ENCODE results near the gene DDX46.
"Not testable (repeated sequence)": the region's sequence is repeated elsewhere in the genome, so short reads cannot be mapped to it uniquely, and the experiment has no call there.

Gene DDX46, protein sequence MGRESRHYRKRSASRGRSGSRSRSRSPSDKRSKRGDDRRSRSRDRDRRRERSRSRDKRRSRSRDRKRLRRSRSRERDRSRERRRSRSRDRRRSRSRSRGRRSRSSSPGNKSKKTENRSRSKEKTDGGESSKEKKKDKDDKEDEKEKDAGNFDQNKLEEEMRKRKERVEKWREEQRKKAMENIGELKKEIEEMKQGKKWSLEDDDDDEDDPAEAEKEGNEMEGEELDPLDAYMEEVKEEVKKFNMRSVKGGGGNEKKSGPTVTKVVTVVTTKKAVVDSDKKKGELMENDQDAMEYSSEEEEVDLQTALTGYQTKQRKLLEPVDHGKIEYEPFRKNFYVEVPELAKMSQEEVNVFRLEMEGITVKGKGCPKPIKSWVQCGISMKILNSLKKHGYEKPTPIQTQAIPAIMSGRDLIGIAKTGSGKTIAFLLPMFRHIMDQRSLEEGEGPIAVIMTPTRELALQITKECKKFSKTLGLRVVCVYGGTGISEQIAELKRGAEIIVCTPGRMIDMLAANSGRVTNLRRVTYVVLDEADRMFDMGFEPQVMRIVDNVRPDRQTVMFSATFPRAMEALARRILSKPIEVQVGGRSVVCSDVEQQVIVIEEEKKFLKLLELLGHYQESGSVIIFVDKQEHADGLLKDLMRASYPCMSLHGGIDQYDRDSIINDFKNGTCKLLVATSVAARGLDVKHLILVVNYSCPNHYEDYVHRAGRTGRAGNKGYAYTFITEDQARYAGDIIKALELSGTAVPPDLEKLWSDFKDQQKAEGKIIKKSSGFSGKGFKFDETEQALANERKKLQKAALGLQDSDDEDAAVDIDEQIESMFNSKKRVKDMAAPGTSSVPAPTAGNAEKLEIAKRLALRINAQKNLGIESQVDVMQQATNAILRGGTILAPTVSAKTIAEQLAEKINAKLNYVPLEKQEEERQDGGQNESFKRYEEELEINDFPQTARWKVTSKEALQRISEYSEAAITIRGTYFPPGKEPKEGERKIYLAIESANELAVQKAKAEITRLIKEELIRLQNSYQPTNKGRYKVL

DNA sequence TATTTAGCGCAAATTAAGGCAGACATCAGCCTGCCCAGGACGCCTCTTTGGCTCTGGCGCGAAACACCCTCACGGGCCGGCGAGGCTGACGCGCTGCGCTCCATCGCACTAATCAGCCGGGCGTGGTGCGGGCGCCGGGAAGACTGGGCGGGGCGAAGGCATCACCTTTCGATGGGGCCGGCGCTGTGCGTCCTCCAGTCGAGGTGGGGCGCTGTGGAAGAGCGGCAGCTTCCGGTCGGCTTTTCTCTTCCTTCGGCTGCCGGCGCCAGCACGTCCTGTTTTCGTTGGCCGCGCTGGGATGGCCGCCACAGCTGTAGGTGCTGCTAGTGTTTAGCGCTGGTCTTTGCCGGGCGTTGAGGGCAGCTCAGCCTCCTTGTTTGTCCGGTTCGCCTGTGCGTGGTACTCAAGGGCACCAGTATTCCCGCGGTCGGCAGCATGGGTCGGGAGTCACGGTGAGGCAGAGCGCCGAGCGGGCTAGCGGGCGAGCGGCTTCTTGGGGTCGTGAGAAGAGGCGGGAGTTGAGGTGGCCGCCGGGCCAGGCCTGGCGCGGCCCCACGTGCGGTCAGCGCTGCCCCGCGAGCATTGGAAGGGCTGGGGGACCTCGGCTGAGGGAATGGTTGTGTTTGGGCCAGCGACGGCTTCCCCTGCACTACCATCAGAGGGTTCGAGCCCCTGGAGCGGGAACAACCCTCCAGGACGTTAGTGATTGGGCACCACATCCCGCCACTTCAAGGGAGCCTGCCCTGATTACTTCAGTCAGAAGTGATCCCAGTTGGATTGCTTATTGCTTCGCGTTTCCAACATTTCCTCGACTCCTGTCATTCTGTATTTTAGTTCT is at the start of gene DDX46:
Gene DDX46, plus strand, starts transcription at position 276 of the 838 bp plus-strand sequence. Its CDS starts 160 bp downstream, at position 436.
- DNase-seq: peak; percentile 59

DNA sequence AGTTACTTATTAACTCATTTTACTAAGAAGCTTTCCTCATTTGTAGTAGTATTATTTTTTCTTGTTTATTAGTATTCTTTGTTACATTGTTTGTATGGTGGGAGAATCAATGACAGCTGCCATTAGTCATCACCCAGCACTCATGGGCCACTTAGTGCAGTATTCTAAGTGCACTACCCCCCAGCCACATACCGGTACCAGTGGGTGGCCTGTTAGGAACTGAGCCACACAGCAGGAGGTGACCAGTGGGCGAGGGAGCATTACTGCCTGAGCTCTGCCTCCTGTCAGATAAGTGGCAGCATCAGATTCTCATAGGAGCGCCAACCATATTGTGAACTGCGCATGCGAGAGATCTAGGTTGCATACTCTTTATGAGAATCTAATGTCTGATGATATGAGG is 44.5 kb upstream of the DDX46 start:
- no peak for DNase-seq

DNA sequence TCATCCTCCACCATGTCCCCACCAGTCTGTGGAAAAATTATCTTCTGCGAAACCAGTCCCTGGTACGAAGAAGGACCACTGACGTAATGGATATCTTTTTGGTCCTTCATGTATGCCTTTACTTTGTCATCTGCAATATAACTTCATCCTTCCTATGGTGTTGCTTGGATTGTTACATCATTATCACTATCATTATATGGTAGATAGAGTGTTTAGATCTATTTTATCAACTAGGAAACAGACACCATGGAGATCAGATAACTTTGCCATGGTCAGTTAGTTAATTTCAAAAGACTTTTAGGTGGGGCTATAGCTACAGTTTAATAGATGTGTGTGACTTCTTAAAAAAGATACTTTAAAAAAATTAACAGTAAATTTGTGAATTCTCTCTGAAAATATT is 44.0 kb upstream of the DDX46 start:
- no peak for DNase-seq

DNA sequence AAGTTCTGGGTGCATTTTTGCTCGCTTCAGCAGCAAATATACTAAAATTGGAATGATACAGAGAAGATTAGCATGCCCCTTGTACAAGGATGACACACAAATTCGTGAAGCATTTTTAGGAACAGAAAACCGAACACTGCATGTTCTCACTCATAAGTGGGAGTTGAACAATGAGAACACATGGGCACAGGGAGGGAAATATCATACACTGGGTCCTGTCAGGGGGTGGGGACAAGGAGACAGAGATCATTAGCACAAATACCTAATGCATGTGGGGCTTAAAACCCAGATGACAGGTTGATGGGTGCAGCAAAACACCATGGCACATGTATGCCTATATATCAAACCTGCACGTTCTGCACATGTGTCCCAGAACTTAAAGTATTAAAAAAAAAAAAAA is 43.1 kb upstream of the DDX46 start:
- not testable (repeated sequence) for DNase-seq

DNA sequence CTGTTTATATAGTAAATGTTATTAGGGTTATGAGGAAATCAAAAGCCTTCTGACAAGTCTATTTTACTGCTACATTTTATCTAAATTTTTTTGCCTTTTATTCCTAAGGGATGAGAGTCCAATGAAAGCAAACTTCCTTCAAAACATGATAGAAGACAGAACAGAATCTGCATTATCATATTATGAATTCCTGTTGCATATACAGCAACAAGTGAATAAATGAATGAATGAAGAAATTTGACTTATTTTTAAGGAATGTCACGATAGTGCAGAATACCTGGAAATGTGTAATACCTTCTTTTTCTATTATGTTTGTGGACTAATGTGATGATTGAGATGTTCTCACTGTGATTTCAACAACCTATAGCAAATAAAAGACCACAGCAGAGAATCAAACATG is 33.7 kb upstream of the DDX46 start:
- no peak for DNase-seq

DNA sequence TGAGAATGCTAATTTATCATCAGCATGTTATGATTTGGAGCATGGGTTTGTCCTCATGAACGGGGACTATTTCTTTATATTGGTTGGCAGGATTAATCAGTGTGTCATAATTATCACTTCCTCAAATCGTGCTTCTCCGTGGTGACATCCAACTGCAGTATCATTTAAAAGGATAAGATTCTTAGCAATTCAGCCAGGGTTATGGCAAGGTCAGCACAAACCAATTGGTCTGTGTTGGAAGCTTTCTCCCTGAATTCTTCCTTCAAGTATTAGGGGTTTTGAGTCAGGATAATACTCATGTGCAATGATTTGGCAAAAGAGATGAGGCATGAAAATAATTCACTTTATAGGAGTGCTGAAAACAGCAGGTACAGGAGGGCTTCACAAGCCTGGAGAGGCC is 25.8 kb upstream of the DDX46 start:
- no peak for DNase-seq

DNA sequence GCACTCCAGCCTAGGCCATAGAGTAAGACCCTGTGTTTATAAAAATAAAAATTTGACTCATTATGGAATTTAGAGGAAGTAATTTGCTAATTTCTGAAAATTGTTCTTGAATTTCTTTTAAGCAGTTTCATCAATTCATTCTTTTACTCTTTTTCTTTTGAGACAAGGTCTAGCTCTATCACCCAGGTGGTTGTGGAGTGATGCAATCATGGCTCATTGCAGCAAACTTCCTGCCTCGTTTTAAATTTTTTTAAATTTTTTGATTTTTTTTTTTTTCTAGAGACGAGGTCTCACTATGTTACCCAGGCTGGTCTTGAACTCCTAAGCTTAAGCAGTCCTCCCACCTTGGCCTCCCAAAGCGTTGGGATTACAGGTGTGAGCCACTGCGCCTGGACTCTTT is 23.3 kb upstream of the DDX46 start:
- no peak for DNase-seq

DNA sequence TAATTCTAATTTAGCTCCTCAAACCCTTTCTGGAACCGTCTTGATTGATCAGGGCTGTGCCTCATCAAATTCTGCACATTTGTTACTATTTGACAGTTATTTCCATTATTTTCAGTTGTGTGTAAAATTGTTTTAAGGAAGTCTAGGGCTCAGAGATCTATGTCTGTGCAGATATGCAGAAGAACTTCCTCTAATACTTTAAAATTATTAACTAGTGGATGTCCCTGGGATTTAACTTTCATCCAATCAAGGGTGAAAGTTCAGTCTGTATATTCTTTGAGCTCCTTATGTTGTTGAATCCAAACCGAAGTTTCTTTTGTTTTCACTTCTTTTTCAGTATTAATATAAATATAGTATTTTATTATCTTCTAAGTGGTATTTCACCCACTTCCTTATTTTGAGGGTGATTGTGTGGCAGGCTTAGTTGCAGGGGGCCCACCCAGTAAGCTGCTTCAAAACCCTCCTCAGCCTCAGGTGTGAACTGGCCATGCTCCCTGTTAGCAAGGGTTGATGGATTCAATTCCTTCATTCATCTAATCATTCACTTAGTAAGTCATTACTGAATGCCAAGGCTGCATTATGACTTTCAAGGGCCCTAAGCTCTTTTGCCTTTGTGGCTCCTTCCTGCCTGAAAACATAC is 22.3 kb upstream of the DDX46 start:
- no peak for DNase-seq

DNA sequence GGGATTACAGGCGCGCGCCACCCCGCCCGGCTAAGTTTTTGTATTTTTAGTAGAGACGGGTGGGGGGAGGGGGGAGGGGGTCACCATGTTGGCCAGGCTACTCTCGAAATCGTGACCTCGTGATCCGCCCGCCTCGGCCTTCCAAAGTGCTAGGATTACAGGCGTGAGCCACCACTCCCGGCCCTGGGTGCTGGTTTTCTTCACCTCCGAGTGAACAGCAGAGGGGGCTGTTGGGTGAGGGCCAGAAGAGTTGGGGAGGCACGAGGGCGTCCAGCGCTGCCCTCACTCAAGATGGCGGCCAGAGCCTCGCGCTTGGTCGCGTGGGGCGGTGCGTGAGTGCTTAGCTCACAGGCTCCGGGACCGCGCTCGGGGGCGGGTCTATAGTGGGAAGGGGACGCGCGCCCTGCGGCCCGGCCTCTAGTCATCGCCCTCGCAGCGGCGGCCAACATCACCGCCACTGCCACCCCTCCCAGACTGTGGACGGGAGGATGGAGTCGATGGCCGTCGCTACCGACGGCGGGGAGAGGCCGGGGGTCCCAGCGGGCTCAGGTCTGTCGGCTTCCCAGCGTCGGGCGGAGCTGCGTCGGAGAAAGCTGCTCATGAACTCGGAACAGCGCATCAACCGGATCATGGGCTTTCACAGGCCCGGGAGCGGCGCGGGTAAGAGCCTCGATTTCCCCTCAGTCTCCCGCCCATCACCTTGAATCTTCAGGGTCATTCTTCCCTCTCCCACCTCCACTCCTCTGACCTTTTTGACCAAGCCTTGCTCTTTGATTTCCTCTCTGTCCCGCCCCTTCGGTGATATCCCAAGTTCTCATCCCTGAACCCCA is 20.2 kb upstream of the DDX46 start, which contains the start of gene CAMLG:
Gene CAMLG, plus strand, starts transcription at position 416 of the 830 bp plus-strand sequence. Its CDS starts 73 bp downstream, at position 489.
- DNase-seq: peak; percentile 76

DNA sequence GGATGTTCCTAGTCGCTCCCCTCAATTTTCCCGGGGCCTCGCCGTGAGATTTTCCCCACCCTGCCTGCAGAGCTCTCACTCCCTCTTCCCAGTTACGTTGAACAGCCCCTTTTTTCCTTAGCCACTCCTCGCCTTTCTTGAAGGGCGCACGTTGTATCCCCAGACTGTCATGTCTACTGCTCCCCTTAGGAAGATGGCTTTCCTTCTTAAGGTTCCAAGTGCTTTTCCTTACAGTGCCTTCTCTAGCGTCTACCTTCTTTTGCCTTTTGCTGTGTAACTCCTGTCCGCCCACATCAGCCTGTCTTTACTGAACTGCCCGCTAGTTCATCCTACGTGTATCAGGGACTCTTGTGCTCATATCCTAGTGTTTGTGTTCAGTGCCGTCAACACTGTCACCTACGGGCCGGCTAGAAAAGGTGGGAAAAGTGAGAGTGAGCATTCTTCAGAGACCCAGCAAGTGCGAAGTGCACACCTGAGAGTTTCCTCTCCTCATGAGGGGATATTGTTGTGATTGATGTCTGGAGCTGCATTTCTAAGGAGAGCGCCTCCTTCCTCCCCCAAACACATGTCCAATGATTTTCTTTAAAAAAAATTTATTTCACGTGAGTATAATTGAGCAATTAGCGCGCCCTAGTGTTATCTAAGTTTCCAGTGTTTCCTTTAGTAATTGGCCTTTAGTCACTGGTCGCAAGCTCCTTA is 19.5 kb upstream of the DDX46 start:
- peak; percentile 24 for DNase-seq

DNA sequence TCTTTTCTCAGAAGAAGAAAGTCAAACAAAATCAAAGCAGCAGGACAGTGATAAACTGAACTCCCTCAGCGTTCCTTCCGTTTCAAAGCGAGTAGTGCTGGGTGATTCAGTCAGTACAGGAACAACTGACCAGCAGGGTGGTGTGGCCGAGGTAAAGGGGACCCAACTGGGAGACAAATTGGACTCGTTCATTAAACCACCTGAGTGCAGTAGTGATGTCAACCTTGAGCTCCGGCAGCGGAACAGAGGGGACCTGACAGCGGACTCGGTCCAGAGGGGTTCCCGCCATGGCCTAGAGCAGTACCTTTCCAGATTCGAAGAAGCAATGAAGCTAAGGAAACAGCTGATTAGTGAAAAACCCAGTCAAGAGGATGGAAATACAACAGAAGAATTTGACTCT is 17.5 kb upstream of the DDX46 start:
- no peak for DNase-seq

DNA sequence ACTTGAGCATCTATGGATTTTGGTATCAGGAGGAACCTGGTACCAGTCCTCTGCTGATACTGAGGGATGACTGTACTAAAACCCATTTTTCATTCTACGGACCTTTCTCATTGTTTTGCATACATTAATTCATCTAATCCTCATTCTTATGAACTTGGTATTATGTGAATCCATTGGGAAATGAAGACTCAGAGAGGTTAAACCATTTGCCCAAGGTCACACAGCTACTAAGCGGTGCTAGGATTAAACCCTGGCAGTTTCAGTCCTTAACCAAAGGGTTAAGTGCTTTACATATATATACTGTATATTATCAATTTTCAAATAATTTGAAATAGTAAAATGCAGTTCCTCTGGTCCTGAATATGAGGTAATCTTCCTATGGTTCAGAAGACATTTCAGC is 16.4 kb upstream of the DDX46 start:
- no peak for DNase-seq

DNA sequence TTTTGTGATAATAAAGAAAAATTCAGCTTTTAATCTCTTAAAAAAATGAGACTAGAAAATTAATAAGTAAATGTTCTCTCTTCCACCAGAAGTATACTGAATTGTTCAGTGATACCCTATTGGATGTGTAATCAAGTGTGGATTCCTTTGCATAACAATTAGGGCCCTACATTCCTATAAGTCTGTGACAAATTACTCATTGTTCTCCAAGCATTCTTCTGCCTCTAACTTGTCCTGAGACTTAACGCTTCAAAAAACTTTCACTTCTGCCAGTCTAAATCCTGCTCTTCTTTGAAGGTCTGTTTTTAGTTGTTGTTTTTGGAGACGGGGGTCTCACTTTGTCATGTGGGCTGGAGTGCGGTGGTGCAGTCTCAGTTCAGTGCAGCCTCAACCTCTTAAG is 9.2 kb upstream of the DDX46 start:
- DNase-seq: no peak

DNA sequence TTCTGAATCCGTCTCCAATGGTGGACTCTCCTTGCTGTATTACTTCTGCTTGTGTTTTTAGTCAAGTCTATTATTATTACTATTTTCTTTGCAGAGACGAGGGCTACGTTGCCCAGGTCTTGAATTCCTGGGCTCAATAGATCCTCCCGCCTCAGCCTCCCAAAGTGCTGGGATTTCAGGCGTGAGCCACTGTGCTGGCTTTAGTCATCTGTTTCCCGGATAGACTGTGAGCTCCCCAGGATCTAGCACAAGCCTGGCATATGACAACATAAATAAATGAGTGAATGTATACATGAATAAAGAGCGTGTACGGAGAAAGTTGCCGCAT is 439 bp upstream of the DDX46 start:
- DNase-seq: no peak

DNA sequence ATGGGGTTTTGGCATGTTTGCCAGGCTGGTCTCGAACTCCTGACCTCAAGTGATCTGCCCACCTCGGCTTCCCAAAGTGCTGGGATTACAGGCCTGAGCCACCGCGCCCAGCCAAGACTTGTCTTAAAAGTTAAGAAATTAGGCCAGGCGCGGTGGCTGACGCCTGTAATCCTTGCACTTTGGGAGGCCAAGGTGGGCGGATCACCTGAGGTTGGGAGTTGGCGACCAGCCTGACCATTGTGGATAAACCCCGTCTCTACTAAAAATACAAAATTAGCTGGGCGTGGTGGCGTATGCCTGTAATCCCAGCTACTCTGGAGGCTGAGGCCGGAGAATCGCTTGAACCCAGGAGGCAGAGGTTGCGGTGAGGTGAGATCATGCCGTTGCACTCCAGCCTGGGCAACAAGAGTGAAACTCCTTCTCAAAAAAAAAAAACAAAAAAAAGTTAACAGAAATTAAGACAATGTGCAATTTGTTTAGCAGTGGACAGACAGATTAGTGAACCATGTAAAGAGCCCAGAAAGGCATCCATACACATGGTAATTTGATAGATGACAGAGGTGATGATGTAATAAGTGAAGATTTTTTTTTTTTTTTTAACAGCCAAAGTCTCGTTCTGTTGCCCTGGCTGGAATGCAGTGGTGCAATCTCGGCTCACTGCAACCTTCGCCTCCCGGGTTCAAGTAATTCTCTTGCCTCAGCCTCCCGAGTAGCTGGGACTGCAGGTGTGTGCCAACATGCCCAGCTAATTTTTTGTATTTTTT is 9.1 kb downstream of the DDX46 start:
- DNase-seq: not testable (repeated sequence)

DNA sequence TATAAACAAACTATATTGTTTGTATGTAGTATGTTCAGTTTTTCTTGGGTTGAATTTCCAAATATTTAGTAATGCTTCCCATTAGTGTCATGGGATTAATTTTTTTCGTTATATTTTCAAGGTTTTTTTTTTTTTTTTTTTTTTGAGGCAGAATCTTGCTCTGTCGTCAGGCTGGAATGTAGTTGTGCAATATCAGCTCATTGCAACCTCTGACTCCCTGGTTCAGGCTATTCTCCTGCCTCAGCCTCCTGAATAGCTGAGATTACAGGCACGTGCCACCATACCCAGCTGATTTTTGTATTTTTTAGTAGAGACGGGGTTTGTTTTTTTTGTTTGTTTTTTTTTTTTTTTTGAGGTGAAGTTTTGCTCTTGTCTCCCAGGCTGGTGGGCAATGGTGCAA is 10.6 kb downstream of the DDX46 start:
- no peak for DNase-seq

DNA sequence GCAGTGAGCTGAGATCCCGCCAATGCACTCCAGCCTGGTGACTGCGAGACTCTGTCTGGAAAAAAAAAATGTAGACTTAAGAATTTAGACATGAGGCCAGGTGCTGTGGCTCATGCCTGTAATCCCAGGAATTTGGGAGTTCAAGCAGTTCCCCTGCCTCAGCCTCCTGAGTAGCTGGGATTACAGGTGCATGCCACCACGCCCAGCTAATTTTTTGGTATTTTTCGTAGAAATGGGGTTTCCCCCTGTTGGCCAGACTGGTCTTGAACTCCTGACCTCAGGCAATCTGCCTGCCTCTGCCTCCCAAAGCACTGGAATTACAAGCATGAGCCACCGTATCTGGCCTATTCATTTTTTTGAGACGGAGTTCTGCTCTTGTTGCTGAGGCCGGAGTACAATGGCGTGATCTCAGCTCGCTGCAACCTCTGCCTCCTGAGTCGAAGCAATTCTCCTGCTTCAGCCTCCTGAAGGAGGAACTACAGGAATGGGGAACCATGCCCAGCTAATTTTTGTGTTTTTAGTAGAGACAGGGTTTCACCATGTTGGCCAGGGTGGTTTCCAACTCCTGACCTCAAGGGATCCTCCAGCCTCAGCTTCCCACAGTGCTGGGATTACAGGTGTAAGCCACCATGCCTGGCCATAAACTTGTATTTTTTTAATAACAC is 14.0 kb downstream of the DDX46 start:
- no peak for DNase-seq

DNA sequence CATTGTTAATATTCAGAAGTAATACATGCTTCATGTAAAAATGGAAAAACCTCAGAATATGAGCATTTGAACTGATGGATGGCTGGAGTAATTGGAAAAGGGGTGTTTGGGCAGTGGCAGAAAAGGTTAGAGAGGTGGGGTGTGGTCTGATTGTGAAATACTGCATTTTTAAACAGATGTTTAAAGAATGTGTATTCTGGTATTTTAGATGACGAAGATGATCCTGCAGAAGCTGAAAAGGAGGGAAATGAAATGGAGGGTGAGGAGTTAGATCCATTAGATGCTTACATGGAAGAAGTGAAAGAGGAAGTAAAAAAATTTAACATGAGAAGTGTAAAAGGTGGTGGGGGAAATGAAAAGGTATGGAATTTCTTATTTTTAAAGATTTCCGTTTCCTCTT is 18.8 kb downstream of the DDX46 start:
- DNase-seq: no peak

DNA sequence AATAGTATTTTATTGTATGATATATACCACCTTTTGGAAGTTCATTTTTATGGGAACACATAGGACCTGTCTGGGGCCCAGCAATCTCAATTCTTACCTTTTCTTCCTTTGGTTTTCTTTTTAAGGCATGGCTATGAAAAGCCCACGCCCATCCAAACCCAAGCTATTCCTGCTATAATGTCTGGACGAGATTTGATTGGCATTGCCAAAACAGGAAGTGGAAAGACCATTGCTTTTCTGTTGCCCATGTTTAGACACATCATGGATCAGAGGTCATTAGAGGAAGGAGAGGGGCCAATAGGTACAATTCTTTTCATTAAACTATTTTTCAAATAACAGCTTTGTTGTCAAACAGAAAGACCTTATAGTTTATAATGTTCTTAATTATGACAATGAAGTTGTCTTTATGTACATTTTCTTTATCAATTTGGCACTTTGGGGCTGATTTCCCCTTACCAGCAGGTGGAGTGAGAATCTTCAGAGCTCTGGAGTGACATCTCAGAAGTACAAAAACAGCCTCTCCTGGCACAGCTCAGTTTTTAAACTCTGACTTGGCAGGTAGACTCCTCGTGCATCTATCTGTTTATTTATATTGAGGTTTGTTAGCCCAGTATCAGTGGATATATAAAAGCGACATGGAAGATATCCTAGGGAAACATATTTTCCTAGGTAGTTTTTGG is 25.8 kb downstream of the DDX46 start:
- no peak for DNase-seq
